NCI-H345 (cell line): ENCODE data around the gene SH2D3A.

Experiments
- DNase-seq: peaks from one replicate; lab custom pipeline; 2025; lab: John Stamatoyannopoulos, UW

SH2D3A gene

DNA sequence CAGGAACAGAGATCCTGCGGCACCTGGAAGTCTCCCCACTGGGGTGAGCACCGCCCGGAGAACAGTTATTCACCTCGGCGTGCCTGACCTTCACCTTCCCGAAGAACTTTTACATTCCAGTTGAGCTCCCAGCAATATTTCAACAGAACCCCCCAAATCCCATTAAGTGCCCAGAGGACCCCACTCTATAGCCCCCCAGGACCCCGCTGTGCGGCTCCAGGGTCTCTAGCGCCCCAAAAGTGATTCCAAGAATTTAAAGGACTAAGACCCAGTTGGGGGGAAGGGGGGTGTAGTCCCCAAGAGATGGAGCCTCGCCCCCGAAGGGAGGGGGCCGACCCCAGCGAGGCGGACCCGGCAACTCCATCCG lies 30.3 kb downstream of the SH2D3A start:
- no peak for DNase-seq

DNA sequence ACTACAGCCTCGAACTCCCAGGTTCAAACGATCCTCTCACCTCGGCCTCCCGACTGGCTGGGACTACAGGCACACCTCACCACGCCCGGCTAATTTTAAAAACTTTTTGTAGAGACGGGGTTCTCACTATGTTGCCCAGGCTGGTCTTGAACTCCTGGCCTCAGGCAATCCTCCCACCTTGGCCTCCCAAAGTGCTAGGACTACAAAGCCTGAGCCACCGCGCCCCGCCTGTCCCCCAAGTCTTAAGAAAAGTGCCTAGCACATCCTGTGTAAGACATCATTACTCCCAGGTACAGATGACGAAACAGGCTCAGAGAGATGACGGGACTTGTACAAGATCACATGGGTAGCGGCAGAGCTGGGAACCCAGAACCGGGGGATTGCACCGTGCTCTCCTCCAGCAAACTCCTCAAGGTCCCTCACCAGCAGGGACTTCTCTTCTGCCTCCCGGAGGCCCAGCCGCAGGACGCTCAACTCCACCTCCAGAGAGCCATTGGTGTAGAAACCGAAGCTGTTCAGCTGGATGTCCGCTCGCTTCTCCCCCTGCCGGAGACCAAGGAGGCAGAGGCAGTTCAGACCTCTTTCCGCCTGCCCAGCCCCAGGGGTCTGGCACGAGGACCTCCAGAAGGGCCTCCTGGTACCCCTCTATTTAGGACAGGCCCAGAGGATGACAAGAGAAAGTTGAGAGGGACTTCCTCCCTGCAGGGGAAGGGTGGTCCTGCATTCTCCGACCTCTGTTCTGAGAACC lies 30.9 kb downstream of the SH2D3A start:
- DNase-seq, result peak; percentile 59

DNA sequence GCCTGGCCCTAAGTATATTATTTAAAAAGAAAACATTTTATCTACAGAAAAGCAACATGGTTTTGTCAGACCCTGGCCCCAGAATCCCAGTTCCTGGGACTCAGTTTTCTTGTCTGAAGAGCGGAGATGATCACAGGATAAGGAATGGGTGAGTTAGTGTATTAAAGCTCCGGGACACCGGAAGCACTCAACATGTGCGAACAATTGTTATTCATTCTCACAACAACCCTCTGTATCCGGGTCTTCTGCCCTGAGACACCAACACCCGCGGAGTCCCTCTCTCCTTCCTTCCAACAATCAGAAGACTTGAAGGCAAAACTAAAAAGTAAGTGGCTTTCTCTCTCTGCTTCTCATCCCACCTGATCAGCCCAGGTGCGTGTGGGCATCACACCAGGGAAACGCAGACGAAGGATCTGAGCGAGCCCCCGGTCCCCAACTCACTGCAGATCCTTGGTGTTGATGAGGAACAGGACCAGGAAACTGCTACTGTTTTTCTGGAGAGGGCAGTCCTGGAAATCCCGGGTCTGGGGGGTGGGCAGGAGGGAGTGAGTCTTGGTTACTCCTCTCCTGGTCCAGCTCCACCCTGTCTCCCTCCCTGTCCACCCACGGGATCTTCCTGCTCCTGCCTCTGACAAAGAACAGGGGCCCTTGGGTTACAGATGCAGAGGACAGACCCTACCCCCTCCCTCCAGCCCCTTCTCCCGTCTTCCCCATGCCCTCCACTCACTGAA lies 31.9 kb downstream of the SH2D3A start:
- DNase-seq, result no peak

DNA sequence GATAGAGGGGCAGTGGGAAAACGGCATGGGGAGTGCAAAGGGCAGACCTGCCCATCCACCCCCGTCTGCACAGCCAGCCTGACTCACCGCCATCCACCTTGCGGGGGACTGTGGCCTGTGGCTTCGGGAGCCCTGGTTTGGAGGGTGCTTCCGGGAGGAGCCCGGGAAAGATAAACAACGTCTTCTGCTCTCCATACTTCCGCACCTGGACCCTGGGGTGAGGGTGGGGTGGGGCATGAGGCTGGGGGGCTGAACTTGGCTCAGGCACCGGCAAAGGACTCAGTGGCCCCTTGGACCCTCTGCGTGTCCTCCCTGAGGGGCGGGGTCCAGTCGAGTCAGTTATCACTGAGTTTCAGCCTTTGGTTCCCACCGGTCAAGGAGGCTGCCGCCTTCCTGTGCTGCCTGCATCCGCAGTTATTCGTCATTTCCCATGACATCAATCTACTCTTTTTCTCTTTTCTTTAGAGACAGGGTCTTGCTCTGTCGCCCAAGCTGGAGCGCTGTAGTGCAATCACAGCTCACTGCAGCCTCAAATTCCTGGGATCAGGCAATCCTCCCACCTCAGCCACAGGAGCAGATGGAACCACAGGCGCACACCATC lies 33.0 kb downstream of the SH2D3A start:
- no peak for DNase-seq

DNA sequence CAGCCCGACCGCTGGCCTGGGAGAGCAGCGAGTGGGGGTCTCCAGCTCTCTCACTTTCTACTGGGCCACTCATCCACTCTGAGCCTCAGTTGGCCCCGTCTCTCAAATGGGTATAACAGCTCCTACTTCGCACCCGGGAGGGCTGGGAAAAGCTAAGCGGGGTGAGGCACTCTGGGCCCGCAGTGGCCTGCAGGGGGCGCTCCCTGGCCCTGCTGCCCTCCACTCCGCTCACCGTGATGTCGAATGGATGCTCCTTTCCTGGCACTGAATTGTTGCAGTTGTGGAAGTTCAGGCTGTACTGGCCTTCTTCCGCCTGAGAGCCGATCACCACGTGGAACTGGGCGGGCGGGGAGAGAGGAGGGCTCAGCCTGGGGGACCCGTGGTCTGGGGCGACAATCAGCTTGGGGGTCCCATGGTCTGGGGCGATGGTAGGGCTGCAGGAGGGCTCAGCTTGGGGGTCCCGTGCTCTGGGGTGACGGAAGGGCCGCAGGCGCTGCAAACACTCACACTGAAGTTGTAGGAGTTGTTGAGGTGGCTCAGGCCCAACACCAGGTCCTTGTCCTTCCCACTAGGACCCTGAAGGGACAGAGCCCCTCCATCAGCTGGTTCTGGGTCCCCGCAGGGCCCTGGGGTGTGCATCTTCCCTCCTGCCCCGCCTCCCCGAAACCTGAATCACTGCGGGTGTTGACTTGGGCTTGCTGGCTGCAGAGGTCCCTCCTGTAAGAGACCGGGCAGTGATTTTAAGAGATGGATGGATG lies 33.7 kb downstream of the SH2D3A start:
- no peak for DNase-seq

DNA sequence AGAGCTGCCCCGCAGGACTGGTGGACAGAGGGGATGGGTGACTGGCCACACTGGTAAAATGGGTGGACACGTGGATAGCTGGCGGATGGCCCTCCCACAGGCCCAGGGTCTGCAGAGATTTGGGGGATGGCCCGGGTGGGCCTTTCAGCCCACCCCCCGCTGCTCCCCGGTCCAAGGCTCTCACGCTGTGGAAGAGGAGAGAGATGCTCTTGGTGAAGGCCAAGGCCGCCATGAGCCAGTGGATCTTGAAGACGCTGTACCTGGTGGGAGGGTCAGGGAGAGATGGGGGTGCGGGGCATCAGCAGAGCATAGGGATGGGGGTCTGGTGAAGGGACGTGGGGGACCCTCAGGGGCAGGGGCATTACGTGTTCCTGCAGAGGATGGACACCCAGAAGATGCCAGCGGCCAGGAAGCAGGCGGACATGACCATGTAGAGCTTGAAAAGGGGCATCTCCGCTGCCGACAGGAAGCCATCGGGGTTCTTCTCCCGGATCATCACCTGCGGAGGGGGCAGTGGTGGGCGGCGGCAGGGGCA lies 34.4 kb downstream of the SH2D3A start:
- no peak for DNase-seq

DNA sequence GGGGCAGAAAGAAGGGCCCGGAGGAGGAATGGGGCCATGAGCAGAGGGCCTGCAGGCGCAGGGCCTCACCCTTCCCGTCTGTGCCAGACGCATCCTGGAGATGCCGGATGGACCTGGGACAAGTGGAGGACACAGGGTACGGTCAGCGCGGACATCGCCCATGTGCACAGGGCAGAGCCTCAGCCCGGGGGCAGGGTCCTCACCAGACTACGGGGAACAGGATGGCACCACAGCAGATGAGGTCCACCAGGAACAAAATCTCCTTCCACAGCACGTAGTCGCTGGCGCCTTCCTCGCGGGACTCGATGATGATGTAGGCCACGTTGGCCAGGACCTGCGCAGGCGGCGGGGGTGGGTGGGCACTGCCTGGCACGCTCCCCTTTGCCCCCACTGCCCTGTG lies 35.4 kb downstream of the SH2D3A start:
- no peak for DNase-seq

DNA sequence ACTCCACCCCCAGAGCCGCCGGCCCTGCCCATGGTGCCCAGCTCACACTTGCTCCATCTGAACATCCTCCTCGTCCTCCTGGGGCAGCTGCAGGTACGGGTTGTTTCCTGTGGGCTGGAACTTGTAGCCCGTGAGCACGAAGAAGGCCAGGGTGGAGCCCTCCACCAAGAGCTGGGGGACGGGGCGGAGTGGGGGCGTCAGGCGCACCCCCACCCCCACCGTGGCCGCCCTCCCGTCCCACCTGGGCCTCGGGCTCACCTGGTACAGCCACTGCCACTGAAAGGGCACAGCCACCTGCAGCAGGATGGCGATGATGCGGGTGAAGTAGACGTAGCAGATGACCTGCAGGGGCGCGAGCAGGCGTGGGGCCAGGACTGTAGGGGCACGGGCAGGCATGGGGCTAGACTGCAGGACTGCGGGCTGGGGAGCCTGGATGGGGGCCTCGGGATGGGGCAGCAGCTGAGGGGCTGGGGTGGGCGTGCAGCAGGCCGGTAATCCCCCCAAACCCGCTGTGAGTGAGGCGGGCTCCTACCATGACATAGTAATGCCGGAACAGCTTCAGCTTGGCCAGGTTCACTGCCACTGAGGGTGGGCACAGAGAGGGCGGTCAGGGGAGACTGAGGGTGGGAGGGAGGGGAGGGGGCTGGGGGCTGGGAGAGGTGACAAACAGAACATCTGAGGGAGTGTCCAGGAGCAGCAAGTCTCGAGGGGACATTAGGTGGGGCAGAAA lies 36.1 kb downstream of the SH2D3A start:
- no peak for DNase-seq

DNA sequence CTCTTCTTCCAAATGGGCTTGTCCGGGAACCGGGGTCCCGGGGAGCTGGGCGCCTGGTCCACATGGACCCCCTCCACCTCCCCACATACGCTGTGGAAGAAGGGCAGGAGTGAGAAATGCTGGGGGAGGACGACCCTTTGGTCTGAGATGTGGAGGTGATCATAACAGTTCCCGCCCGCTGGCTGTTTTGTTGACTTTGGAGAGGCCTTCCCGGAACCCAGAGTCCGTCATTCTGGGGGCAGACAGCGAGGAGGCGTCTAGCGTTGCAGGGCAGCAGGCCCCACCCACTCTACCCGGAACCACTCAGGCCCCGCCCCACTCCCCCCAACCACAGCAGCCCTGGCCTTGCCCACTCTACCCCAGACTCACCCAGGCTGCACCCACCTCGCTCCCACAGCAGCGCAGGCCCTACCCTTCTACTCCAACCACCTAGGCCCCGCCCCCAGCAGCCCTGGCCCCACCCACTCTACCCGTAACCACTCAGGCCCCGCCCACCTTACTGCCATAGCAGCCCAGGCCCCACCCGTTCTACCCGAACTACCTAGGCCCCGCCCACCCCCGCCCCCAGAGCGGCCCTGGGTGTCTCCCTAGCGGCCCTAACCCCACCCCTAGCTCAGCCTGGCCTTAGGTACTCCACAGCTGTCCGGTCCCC lies 37.0 kb downstream of the SH2D3A start:
- DNase-seq, result no peak

DNA sequence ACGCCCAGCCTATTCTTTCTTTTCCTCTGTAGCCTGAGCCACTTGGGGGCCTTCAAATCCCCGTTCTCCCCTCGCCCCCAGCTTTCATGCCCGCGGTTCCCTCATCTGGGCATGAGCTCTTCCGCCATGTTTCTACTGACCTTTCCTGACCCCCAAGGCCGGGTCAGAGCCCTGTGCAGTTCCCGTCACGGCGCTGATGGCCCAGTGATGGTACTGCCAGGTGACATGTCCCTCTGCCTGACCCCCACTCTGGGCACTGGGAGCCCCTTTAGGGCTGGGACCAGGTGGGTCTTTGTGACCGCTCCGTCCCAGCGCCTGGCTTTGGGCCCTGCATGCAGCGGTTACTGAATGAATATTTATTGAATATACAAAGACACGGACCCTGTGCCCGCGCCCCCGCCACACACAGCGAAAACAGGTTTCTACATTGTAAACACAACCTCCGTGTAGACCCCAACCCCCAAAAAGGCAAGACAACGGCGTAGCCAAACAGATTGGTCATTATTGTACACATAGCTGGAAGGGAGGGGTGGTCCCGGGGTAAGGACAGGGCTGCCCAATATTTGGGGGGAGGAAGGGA lies 37.6 kb downstream of the SH2D3A start:
- DNase-seq, result no peak

DNA sequence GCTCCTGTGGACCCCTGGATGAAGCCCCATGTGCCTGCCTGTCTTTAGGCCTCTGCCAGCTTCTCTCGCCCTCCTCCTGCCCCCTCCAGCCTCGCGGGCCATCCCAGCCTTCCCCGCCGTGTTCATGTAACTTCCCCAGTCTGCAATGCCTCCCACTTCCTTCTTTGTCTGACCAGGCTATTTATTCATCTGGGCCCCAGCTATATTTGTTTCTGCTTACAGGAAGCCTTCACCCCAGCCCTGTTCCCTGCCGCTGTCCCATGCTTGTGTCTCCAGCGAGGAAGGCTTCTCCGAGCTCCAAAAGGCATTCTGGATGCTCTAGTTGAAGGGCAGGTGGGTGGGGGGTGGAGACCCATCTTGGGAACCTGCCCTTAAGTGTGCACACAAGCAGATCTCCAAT lies 38.9 kb downstream of the SH2D3A start:
- no peak for DNase-seq

DNA sequence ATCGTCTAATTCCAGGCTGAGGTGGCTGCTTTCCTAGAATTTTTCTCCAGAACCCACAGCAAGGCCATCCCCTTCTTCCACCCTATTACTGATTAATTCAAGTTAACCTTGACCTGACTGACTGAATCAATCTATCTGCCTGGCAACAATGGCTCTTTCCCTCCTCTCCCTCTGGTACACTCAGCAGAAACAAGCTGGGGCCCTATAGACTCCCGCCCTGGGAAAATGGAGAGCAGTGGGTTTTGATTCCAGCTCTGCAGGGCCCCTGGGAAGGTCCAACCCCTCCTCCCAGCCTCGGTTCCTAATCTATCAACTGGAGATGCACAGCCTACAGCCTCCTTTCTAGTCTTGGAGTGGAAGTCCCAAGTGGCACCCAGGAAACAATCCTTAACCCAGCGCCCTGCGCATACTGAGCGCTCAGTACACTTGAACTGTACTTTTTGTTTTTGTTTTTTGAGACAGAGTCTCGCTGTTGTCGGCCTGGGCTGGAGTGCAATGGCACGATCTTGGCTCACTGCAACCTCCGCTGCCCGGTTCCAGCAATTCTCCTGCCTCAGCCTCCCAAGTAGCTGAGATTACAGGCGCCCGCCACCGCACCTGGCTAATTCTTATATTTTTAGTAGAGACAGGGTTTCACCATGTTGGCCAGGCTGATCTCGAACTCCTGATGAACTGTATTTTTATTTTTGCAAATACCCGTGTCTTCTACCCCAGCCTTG lies 41.6 kb downstream of the SH2D3A start:
- no peak for DNase-seq

DNA sequence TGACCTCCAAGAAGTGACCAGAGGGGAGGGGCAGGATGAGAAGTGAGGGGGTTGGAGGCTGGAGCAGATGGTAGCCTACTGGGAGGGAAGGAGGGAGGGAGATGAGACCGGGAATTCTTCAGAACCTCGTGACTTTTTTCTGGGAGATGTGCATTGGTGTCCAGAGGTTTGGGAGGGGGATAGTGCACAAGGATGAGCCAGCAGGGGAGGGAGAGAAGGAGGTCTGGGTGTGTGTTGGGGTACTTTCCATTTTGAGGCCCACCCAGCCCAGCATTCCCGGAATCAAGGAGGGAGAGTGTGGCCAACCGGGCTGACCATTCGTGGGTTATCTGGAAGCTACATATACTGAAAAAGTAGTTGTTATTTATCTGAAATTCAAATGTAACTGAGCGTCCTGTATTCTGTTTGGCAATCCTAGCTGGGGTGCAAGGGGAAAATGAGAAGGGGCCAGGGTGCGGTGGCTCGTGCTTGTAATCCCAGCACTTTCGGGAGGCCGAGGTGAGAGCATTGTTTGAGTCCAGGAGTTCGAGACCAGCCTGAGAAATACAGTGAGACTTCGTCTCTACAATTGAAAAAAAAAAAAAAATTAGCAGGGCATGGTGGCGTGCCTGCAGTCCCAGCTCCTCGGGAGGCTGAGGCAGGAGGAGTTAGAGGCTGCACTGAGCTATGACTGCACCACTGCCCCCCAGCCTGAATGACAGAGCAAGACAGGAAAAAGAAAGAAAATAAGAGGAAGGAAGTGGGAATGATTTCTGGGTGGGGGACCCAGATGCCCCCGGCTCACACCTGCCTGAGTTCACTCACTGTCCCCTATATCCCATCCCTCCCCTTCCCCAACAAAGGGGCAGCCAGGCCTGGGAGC lies 42.4 kb downstream of the SH2D3A start:
- no peak for DNase-seq

DNA sequence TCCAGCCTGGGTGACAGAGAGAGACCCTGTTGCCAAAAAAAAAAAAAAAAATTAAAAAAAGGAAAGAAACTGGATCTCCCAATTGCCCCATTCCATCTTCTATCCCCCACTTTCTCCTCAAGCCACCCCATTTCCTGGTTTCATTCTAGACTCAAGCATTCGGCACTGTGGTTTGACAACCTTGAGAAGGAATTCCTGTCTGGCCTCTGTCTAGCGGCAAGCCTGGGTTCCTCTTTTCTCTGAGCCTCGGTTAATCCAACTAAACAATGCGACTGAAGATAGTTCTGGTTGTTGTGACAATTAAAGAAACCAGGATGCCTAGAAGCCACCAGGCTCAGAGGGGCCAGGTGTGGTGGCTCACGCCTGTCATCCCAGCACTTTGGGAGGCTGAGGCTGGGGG lies 43.5 kb downstream of the SH2D3A start:
- no peak for DNase-seq

DNA sequence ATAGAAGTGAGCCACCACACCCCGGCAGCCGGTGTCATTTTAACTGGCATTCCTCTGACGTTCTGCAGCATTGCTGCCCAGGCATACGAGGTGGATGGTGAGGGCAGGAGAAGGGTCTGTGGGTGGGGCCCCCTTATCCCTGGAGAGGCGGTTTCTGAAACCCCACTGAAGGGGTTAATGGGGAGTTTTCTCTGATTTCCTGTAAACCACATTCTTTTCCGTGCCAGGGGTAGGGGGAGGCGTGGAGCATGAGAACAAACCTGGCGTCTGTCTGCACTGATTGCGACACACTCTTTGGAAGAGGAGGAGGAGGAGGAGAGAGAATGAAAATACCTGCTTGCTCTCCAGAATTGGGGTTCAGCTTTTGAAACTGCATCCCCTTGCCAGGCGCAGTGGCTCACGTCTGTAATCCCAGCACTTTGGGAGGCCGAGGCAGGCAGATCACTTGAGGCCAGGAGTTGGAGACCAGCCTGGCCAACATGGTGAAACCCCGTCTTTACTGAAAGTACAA lies 44.1 kb downstream of the SH2D3A start:
- no peak for DNase-seq

DNA sequence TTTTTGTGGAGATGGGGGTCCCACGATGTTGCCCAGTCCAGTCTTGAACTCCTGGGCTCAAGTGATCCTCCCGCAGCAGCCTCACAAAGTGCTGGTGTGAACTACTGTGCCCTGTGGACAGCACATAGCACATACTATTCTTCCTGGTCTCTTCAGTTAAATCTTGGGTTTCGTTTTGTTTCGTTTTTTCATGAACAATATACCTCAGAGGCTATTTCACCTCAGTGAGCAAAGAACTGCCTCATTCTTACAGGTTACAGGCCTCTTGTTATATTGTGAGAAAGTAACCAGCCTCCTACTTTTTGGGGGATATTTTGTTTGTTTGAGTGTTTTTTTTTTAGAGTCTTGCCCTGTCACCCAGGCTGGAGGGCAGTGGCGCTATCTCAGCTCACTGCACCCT lies 45.5 kb downstream of the SH2D3A start:
- no peak for DNase-seq

DNA sequence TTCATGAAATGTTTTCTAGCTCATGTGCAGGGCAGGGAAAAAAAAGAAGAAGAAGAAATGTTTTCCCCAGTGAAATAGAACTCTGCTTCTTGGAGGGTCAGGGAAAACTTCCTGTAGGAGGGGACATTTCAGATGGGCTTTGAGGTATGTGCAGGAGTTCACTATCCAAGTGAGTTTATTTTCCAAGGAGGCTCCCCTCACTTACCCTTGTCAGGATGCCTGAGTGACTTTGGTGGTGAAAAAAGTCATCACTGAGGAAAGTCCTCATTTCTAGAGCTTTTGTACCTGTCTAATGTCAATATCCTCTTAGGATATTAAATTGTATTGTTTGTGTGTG lies 46.1 kb downstream of the SH2D3A start:
- DNase-seq, result no peak

DNA sequence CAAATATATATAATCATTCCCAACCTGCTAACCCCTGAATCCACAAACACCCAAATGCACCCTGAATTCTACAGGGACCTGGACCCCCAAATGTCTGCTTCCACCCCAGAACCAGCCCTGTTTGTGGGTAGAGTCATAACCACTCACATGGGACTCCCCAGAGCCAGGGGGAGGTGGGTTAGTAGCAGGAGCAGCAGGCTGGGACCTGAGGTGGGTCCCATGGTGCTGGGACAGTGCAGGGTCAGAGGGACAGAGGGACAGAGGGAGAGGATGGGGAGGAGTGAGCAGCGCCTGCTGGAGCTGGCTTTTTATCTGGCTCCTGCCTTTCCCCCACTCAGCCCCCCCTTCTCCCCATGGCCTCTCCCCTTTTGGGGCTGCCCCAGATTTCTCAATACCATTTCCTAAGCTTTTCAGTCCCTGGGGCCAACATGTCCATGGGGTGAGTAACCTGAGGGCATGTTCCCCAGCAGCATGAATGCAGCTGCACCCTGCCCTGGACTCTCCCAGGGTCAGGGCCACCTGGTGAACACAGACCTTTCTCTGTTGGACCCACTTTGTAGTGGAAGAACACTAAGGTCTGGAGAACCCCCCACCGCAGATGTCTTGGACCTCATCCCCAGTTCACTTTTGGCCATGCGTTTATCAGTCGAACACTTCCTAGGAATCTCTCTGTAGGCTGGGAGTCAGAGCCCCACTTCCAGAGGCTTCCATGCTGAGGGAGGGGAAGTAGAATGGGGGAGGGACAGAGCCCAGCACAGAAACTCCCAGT lies 46.7 kb downstream of the SH2D3A start, which contains the start of gene C3:
Gene C3, minus strand, starts transcription at position 282 of the 769 bp plus-strand sequence. Its CDS starts 61 bp downstream, at position 221.
- DNase-seq, result no peak
